GM12801 (cell line): ENCODE results near the gene PNLIPRP1.

Experiments used
- TF ChIP-seq, protein P1 (sequence below): IDR thresholded peaks from one replicate; pipeline ENCODE4 v1.5.1; 2011; ENCODE audit warnings: control low read depth; ENCODE audit not compliant: insufficient read length; ENCODE audit errors: extremely low read depth

Gene PNLIPRP1

GRCh38 chr10:116648903-116649302 lies 58.1 kb downstream of the PNLIPRP1 start:
- TF ChIP-seq, protein P1, sequence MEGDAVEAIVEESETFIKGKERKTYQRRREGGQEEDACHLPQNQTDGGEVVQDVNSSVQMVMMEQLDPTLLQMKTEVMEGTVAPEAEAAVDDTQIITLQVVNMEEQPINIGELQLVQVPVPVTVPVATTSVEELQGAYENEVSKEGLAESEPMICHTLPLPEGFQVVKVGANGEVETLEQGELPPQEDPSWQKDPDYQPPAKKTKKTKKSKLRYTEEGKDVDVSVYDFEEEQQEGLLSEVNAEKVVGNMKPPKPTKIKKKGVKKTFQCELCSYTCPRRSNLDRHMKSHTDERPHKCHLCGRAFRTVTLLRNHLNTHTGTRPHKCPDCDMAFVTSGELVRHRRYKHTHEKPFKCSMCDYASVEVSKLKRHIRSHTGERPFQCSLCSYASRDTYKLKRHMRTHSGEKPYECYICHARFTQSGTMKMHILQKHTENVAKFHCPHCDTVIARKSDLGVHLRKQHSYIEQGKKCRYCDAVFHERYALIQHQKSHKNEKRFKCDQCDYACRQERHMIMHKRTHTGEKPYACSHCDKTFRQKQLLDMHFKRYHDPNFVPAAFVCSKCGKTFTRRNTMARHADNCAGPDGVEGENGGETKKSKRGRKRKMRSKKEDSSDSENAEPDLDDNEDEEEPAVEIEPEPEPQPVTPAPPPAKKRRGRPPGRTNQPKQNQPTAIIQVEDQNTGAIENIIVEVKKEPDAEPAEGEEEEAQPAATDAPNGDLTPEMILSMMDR: no peak

- TF ChIP-seq, protein P1: no peak
Observed at GRCh38 chr10:116653885-116654284, 63.1 kb downstream of the PNLIPRP1 start.

- TF ChIP-seq, protein P1: no peak
Observed at GRCh38 chr10:116654816-116655215, 64.1 kb downstream of the PNLIPRP1 start.

- TF ChIP-seq, protein P1: no peak
Observed at GRCh38 chr10:116655568-116655967, 64.8 kb downstream of the PNLIPRP1 start.

DNA sequence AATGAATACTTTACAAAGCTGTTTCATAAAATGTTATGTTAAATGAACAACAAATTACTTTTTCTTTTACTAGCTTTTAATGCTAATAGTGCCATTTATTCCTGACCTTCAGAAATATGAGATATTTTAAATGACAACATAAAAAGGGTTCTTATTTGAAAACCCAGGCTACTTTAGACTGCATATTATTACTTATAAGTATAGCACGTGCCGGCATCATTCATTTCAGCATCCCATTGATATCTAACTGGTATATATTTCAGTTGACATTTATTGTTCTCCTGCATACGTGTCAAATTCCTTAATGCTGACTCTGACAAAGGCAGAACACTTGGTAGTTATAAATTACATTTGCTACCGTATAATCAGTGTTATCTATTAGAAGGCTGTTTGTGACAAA lies 65.3 kb downstream of the PNLIPRP1 start:
- TF ChIP-seq, protein P1: no peak

DNA sequence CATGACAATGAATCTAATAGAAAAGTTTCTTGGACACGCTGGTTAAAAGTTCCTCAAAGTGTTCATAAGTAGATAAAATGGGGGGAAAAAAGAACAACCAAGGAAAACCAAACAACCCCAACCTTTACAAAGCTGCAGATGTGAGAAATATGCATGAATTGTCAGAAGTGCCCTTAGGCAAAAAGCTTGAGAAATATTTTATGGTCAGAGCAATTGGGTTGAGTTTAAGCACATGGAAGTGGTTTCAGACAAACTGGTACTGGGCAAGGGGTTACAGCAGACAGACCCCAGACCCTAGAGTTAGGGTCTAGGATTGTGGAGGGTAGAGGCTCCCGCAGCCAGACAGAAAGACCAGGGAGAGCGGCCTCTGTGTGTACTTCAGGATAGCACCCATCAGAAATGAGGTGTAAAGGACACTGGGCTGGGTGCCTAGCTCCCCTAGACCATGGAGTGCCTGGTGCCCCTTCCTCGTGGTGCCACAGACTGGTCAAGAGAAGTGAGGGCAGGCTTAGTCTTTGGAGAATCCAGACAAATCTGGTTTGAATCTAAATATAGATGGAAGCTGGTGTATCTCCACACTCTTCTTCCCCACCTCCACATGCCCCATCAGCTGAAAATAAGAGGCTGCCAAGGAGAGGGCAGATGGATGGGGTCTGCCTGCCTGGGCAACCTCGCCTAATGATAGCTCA lies 67.2 kb downstream of the PNLIPRP1 start:
- TF ChIP-seq, protein P1: no peak
